HEK293T (cell line): ENCODE measurements around the gene TOE1.

Experiments
- CTCF ChIA-PET: fragments of 350-600 bp; formaldehyde crosslinking; extraction: SDS; loops from one replicate; lab custom pipeline; 2021; ENCODE audit warnings: antibody characterized with exemption, inconsistent platforms; lab: Yijun Ruan, JAX
- POLR2A ChIA-PET: fragments of 350-600 bp; formaldehyde crosslinking; extraction: SDS; loops from one replicate; lab custom pipeline; 2020; ENCODE audit warnings: antibody characterized with exemption, inconsistent platforms; lab: Yijun Ruan, JAX
- DNase-seq: peaks from one replicate; pipeline ENCODE4 v3.0.0; 2012; ENCODE audit warnings: mixed read lengths; ENCODE audit errors: extremely low spot score
- ARNT ChIP-seq: fragments of 450-650 bp; IDR thresholded peaks from 2 replicates; pipeline ENCODE4 v1.6.1; 2017; ENCODE audit warnings: mild to moderate bottlenecking
- BHLHE40 ChIP-seq: fragments of 450-650 bp; IDR thresholded peaks from 2 replicates; pipeline ENCODE4 v1.6.1; 2016; ENCODE audit warnings: mild to moderate bottlenecking, moderate library complexity, borderline replicate concordance
- CTBP1 ChIP-seq: fragments of 450-650 bp; IDR thresholded peaks from 2 replicates; pipeline ENCODE4 v1.6.1; 2016; ENCODE audit warnings: borderline replicate concordance
- ELF4 ChIP-seq: fragments of 450-650 bp; IDR thresholded peaks from 2 replicates; pipeline ENCODE4 v1.6.1; 2017; ENCODE audit warnings: antibody characterized with exemption
- FOXA1 ChIP-seq: fragments of 450-650 bp; IDR thresholded peaks from 2 replicates; pipeline ENCODE4 v1.6.1; 2016; ENCODE audit warnings: mild to moderate bottlenecking
- FOXK2 ChIP-seq: fragments of 450-650 bp; IDR thresholded peaks from 2 replicates; pipeline ENCODE4 v1.6.1; 2016; ENCODE audit warnings: mild to moderate bottlenecking
- FOXM1 ChIP-seq: fragments of 450-650 bp; IDR thresholded peaks from 2 replicates; pipeline ENCODE4 v1.6.1; 2017; ENCODE audit warnings: mild to moderate bottlenecking, borderline replicate concordance
- HDGF ChIP-seq: fragments of 450-650 bp; IDR thresholded peaks from 2 replicates; pipeline ENCODE4 v1.6.1; 2017; ENCODE audit warnings: antibody characterized with exemption, borderline replicate concordance
- L3MBTL2 ChIP-seq: fragments of 450-650 bp; conservative IDR thresholded peaks from 2 replicates; pipeline ENCODE4 v1.6.1; 2016; ENCODE audit warnings: mild to moderate bottlenecking
- LEF1 ChIP-seq: fragments of 450-650 bp; IDR thresholded peaks from 2 replicates; pipeline ENCODE4 v1.6.1; 2017; ENCODE audit warnings: mild to moderate bottlenecking, borderline replicate concordance
- NFRKB ChIP-seq: fragments of 450-650 bp; IDR thresholded peaks from 2 replicates; pipeline ENCODE4 v1.6.1; 2016; ENCODE audit warnings: mild to moderate bottlenecking, moderate library complexity
- PKNOX1 ChIP-seq: fragments of 450-650 bp; IDR thresholded peaks from 2 replicates; pipeline ENCODE4 v1.6.1; 2016
- SP1 ChIP-seq: fragments of 450-650 bp; IDR thresholded peaks from 2 replicates; pipeline ENCODE4 v1.6.1; 2017
- SUZ12 ChIP-seq: fragments of 450-650 bp; IDR thresholded peaks from 2 replicates; pipeline ENCODE4 v1.6.1; 2016; ENCODE audit warnings: mild to moderate bottlenecking
- TARDBP ChIP-seq: fragments of 450-650 bp; IDR thresholded peaks from 2 replicates; pipeline ENCODE4 v1.6.1; 2016
- ZNF384 ChIP-seq: fragments of 450-650 bp; IDR thresholded peaks from 2 replicates; pipeline ENCODE4 v1.6.1; 2016

Gene TOE1

GRCh38 chr1:45348609-45348965, 8.6 kb downstream of the TOE1 start:
- POLR2A ChIA-PET: interaction anchor here (1.1 to 7.8 kb wide), 7 partner anchors 9 to 338 kb away, joined by 3 to 77 read pairs (median 6); partner anchors contain the start of genes CCDC163, HECTD3, MMACHC and MUTYH
- DNase-seq: no peak
- CTCF ChIA-PET: interaction anchor here (1.0 to 1.1 kb wide), 2 partner anchors 10 to 11 kb away, joined by 3 to 4 read pairs; no protein-coding TSS in a partner anchor
- TF ChIP-seq SP1: no peak
- no peak for TF ChIP-seq PKNOX1
- no peak for TF ChIP-seq HDGF

- no peak for DNase-seq
- TF ChIP-seq PKNOX1 (no peak), CTBP1 (no peak), LEF1 (no peak), FOXA1 (no peak), NFRKB (no peak), FOXK2 (no peak), TARDBP (no peak), ELF4 (no peak), ZNF384 (no peak), BHLHE40 (no peak), SUZ12 (no peak), SP1 (no peak), L3MBTL2 (no peak), ARNT (no peak), FOXM1 (no peak), HDGF (no peak)
- ChIA-PET POLR2A (interaction anchor here (1.3 to 7.8 kb wide), 5 partner anchors 9 to 338 kb away, joined by 3 to 77 read pairs (median 7); partner anchors contain the start of genes CCDC163, HECTD3, MMACHC and MUTYH), CTCF (interaction anchor here (0.6 to 1.1 kb wide), 3 partner anchors 9 to 23 kb away, joined by 3 to 4 read pairs (median 4); no protein-coding TSS in a partner anchor)
Measured at GRCh38 chr1:45348966-45349677, 9.2 kb downstream of the TOE1 start.

- POLR2A ChIA-PET: interaction anchor here (7.8 kb wide), 1 partner anchor 12 kb away, joined by 77 read pairs; the partner anchor contains the start of genes MUTYH and TOE1
- TF ChIP-seq HDGF (no peak), BHLHE40 (no peak), ELF4 (no peak), NFRKB (no peak), FOXM1 (no peak), LEF1 (no peak), ARNT (no peak), SUZ12 (no peak), FOXK2 (no peak), FOXA1 (no peak), ZNF384 (no peak)
- CTCF ChIA-PET: interaction anchor here (1.1 kb wide), 1 partner anchor 9 kb away, joined by 3 read pairs; no protein-coding TSS in a partner anchor
- DNase-seq: no peak
Measured at GRCh38 chr1:45351508-45351907, 11.5 kb downstream of the TOE1 start.

GRCh38 chr1:45353685-45354084, 13.7 kb downstream of the TOE1 start:
- TF ChIP-seq SUZ12 (no peak), FOXA1 (no peak), SP1 (no peak), TARDBP (no peak), ELF4 (no peak), FOXK2 (no peak), FOXM1 (no peak), NFRKB (no peak)
- DNase-seq: no peak
- ChIA-PET CTCF (interaction anchor here (1.4 kb wide), 1 partner anchor 139 kb away, joined by 5 read pairs; no protein-coding TSS in a partner anchor), POLR2A (interaction anchor here (7.8 kb wide), 1 partner anchor 14 kb away, joined by 77 read pairs; the partner anchor contains the start of genes MUTYH and TOE1)

GRCh38 chr1:45354838-45355237, 14.9 kb downstream of the TOE1 start:
- TF ChIP-seq SUZ12: no peak
- TF ChIP-seq BHLHE40: no peak
- no peak for TF ChIP-seq PKNOX1
- TF ChIP-seq ELF4: no peak
- no peak for TF ChIP-seq FOXA1
- no peak for TF ChIP-seq ARNT
- no peak for TF ChIP-seq HDGF
- TF ChIP-seq FOXK2: no peak
- TF ChIP-seq L3MBTL2: no peak
- TF ChIP-seq ZNF384: no peak
- no peak for TF ChIP-seq SP1
- no peak for TF ChIP-seq CTBP1
- no peak for TF ChIP-seq TARDBP
- no peak for TF ChIP-seq LEF1
- TF ChIP-seq NFRKB: no peak
- TF ChIP-seq FOXM1: no peak
- POLR2A ChIA-PET: interaction anchor here (1.7 to 3.7 kb wide), 2 partner anchors 15 to 51 kb away, joined by 6 to 37 read pairs; partner anchors contain the start of genes MUTYH and TOE1
- no peak for DNase-seq
- CTCF ChIA-PET: interaction anchor here (0.6 to 1.7 kb wide), 3 partner anchors 8 to 212 kb away, joined by 5 to 9 read pairs (median 6); no protein-coding TSS in a partner anchor
